ENCODE results near the gene ZBTB5. TPM values are rescaled to one million over a fixed set of nuclear protein-coding genes. Genes with fewer than 3 reads are reported as not detected.
A peak's percentile ranks its signal among the peaks of the same experiment; 100 is the strongest.

ZBTB5 gene
- polyA plus RNA-seq, 1 donor from 2014 or later: 1.1 TPM

GRCh38 chr9:37414503-37414943 lies 50.7 kb downstream of the ZBTB5 start:
- no peaks in the 10 kb centered on the region for H3K9me3 Mint-ChIP-seq
- peaks cover 12 to 28% (median 27%) of the 10 kb centered on the region in 3 donors for H3K4me1 Mint-ChIP-seq
- peak overlapping the region in 1 of 3 donors; percentile 69 for H3K27ac Mint-ChIP-seq
- H3K4me3 Mint-ChIP-seq: peak overlapping the region in 2 of 4 donors; percentile 51 to 80
- H3K36me3 Mint-ChIP-seq: no peaks in the 10 kb centered on the region
- peaks cover 7% of the 10 kb centered on the region for H3K27me3 Mint-ChIP-seq

GRCh38 chr9:37413311-37413710 lies 51.9 kb downstream of the ZBTB5 start:
- Mint-ChIP-seq H3K27ac (peak overlapping the region in 1 of 3 donors; percentile 69), H3K9me3 (no peaks in the 10 kb centered on the region), H3K27me3 (peaks cover 7% of the 10 kb centered on the region), H3K36me3 (no peaks in the 10 kb centered on the region), H3K4me3 (no peak overlapping the region), H3K4me1 (peaks cover 20 to 37% (median 30%) of the 10 kb centered on the region in 3 donors)

GRCh38 chr9:37412431-37413151 lies 52.7 kb downstream of the ZBTB5 start:
- H3K4me3 Mint-ChIP-seq: no peak overlapping the region
- peaks cover 21 to 37% (median 30%) of the 10 kb centered on the region in 3 donors for H3K4me1 Mint-ChIP-seq
- peaks cover 7% of the 10 kb centered on the region for H3K27me3 Mint-ChIP-seq
- H3K9me3 Mint-ChIP-seq: no peaks in the 10 kb centered on the region
- H3K27ac Mint-ChIP-seq: peak overlapping the region in 2 of 3 donors; percentile 61 to 77
- no peaks in the 10 kb centered on the region for H3K36me3 Mint-ChIP-seq

- no peaks in the 10 kb centered on the region for H3K36me3 Mint-ChIP-seq
- peak overlapping the region in 2 of 4 donors; percentile 42 to 81 for H3K4me3 Mint-ChIP-seq
- H3K27me3 Mint-ChIP-seq: peaks cover 10% of the 10 kb centered on the region
- no peaks in the 10 kb centered on the region for H3K9me3 Mint-ChIP-seq
- H3K27ac Mint-ChIP-seq: peak overlapping the region in 2 of 3 donors; percentile 61 to 95
- H3K4me1 Mint-ChIP-seq: peaks cover 25 to 46% (median 34%) of the 10 kb centered on the region in 3 donors
Observed at GRCh38 chr9:37410969-37411785, 54.1 kb downstream of the ZBTB5 start.

- peak overlapping the region in 3 of 4 donors; percentile 3 to 81 (median 42) for H3K4me3 Mint-ChIP-seq
- peaks cover 25 to 47% (median 34%) of the 10 kb centered on the region in 3 donors for H3K4me1 Mint-ChIP-seq
- H3K27ac Mint-ChIP-seq: peak overlapping the region; percentile 61 to 97 (median 95)
- no peaks in the 10 kb centered on the region for H3K9me3 Mint-ChIP-seq
- H3K36me3 Mint-ChIP-seq: no peaks in the 10 kb centered on the region
- H3K27me3 Mint-ChIP-seq: peaks cover 10% of the 10 kb centered on the region
Observed at GRCh38 chr9:37410354-37410861, 54.8 kb downstream of the ZBTB5 start.

GRCh38 chr9:37408933-37409710 lies 56.1 kb downstream of the ZBTB5 start:
- Mint-ChIP-seq H3K4me1 (peaks cover 27 to 44% (median 29%) of the 10 kb centered on the region in 3 donors), H3K36me3 (no peaks in the 10 kb centered on the region), H3K4me3 (peak overlapping the region; percentile 21 to 86 (median 68)), H3K27ac (peak overlapping the region; percentile 73 to 97 (median 95)), H3K27me3 (peaks cover 6% of the 10 kb centered on the region), H3K9me3 (no peaks in the 10 kb centered on the region)

- Mint-ChIP-seq H3K27me3 (peaks cover 16% of the 10 kb centered on the region), H3K4me1 (peaks cover 39 to 57% (median 41%) of the 10 kb centered on the region in 3 donors), H3K9me3 (no peaks in the 10 kb centered on the region), H3K27ac (peak overlapping the region in 1 of 3 donors; percentile 1), H3K36me3 (no peaks in the 10 kb centered on the region), H3K4me3 (peak overlapping the region in 2 of 4 donors; percentile 0 to 76)
Observed at GRCh38 chr9:37407468-37407867, 57.8 kb downstream of the ZBTB5 start.

- Mint-ChIP-seq H3K4me3 (peak overlapping the region in 3 of 4 donors; percentile 5 to 76 (median 31)), H3K9me3 (no peaks in the 10 kb centered on the region), H3K4me1 (peaks cover 39 to 53% (median 41%) of the 10 kb centered on the region in 3 donors), H3K36me3 (no peaks in the 10 kb centered on the region), H3K27ac (peak overlapping the region in 2 of 3 donors; percentile 6 to 19), H3K27me3 (peaks cover 16% of the 10 kb centered on the region)
Observed at GRCh38 chr9:37406603-37407401, 58.4 kb downstream of the ZBTB5 start.

GRCh38 chr9:37405764-37406380 lies 59.4 kb downstream of the ZBTB5 start:
- peaks cover 31 to 51% (median 38%) of the 10 kb centered on the region in 3 donors for H3K4me1 Mint-ChIP-seq
- no peaks in the 10 kb centered on the region for H3K36me3 Mint-ChIP-seq
- H3K27me3 Mint-ChIP-seq: peaks cover 16% of the 10 kb centered on the region
- H3K27ac Mint-ChIP-seq: peak overlapping the region in 2 of 3 donors; percentile 6 to 19
- H3K4me3 Mint-ChIP-seq: peak overlapping the region in 2 of 4 donors; percentile 5 to 15
- H3K9me3 Mint-ChIP-seq: no peaks in the 10 kb centered on the region

- peak overlapping the region in 2 of 3 donors; percentile 1 to 41 for H3K27ac Mint-ChIP-seq
- H3K9me3 Mint-ChIP-seq: no peaks in the 10 kb centered on the region
- H3K36me3 Mint-ChIP-seq: no peaks in the 10 kb centered on the region
- peaks cover 16% of the 10 kb centered on the region for H3K27me3 Mint-ChIP-seq
- H3K4me3 Mint-ChIP-seq: no peak overlapping the region
- H3K4me1 Mint-ChIP-seq: peaks cover 30 to 47% (median 36%) of the 10 kb centered on the region in 3 donors
Observed at GRCh38 chr9:37405350-37405749, 59.9 kb downstream of the ZBTB5 start.

- H3K4me1 Mint-ChIP-seq: peaks cover 29 to 42% (median 36%) of the 10 kb centered on the region in 3 donors
- no peak overlapping the region for H3K4me3 Mint-ChIP-seq
- no peaks in the 10 kb centered on the region for H3K36me3 Mint-ChIP-seq
- H3K27ac Mint-ChIP-seq: peak overlapping the region in 1 of 3 donors; percentile 41
- H3K9me3 Mint-ChIP-seq: no peaks in the 10 kb centered on the region
- H3K27me3 Mint-ChIP-seq: peaks cover 16% of the 10 kb centered on the region
Observed at GRCh38 chr9:37404590-37404989, 60.7 kb downstream of the ZBTB5 start.

- H3K4me1 Mint-ChIP-seq: peaks cover 30 to 35% (median 31%) of the 10 kb centered on the region in 3 donors
- H3K9me3 Mint-ChIP-seq: no peaks in the 10 kb centered on the region
- no peak overlapping the region for H3K4me3 Mint-ChIP-seq
- peaks cover 13% of the 10 kb centered on the region for H3K27me3 Mint-ChIP-seq
- no peaks in the 10 kb centered on the region for H3K36me3 Mint-ChIP-seq
- no peak overlapping the region for H3K27ac Mint-ChIP-seq
Observed at GRCh38 chr9:37399336-37399735, 65.9 kb downstream of the ZBTB5 start.

GRCh38 chr9:37398464-37399025 lies 66.7 kb downstream of the ZBTB5 start:
- H3K36me3 Mint-ChIP-seq: no peaks in the 10 kb centered on the region
- H3K27ac Mint-ChIP-seq: peak overlapping the region in 1 of 3 donors; percentile 4
- H3K4me1 Mint-ChIP-seq: peaks cover 25 to 30% (median 30%) of the 10 kb centered on the region in 3 donors
- peak overlapping the region in 1 of 4 donors; percentile 75 for H3K4me3 Mint-ChIP-seq
- no peaks in the 10 kb centered on the region for H3K9me3 Mint-ChIP-seq
- peaks cover 9% of the 10 kb centered on the region for H3K27me3 Mint-ChIP-seq

Data from IgD-negative memory B cell (primary cell).